GM11168 (cell line): Measurements from ENCODE around the gene SMARCA4.
"Not testable (repeated sequence)": the region's sequence is repeated elsewhere in the genome, so short reads cannot be mapped to it uniquely, and the experiment has no call there.

Experiments used
- in situ Hi-C: fragments of 300-500 bp; cut with MboI; formaldehyde crosslinking; loops from one replicate; pipeline ENCODE4 v1.12.0; 2022; ENCODE audit warnings: low sequenced_read_pairs; ENCODE audit not compliant: unreplicated experiment

Gene SMARCA4

DNA sequence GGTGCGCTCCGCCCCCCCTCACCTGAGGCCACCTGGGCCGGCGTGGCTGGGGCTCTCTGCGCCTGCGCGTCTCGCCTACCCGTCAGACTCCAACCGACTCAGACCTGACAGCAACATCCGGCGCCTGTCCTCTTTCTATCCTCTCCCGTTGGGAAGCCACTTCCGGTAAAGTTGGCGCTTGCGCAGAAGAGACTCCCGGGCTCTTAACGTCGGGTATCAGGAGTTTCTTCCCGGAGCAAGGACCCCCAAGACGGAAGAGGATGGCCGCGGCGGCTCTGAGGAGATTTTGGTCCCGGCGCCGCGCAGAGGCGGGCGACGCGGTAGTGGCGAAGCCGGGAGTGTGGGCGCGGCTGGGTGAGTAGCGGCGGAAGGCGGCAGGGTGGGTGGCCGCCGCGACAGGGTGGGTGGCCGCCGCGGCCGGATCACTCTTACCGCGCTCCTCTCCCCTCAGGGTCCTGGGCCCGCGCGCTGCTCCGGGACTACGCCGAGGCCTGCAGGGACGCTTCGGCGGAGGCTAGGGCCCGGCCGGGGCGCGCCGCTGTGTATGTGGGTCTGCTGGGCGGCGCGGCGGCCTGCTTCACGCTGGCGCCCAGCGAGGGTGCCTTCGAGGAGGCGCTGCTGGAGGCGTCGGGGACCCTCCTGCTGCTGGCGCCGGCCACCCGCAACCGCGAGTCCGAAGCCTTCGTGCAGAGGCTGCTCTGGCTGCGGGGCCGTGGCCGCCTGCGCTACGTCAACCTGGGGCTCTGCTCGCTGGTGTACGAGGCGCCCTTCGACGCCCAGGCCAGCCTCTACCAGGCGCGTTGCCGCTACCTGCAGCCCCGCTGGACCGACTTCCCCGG lies 32.0 kb upstream of the SMARCA4 start, which contains the start of the genes TIMM29 and YIPF2:
TSS of gene TIMM29 (plus strand) at position 249 of the 839 bp plus-strand sequence. CDS start at position 261, 12 bp downstream.
TSS of gene YIPF2 (minus strand) at position 77 of the 839 bp plus-strand sequence. CDS start 229 bp downstream, outside the sequence.
- in situ Hi-C loops, result no loop called here

DNA sequence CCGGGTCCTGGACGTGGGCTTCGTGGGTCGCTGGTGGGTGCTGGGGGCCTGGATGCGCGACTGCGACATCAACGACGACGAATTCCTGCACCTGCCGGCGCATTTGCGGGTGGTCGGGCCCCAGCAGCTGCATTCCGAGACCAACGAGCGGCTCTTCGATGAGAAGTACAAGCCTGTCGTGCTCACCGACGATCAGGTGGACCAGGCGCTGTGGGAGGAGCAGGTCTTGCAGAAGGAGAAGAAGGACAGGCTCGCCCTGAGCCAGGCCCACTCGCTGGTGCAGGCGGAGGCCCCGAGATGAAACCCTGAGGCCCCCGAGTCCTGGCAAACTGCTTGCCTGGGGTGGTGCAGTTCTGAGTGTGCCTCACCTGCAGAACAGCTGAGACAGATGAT lies 31.4 kb upstream of the SMARCA4 start:
- in situ Hi-C loops, result no loop called here

DNA sequence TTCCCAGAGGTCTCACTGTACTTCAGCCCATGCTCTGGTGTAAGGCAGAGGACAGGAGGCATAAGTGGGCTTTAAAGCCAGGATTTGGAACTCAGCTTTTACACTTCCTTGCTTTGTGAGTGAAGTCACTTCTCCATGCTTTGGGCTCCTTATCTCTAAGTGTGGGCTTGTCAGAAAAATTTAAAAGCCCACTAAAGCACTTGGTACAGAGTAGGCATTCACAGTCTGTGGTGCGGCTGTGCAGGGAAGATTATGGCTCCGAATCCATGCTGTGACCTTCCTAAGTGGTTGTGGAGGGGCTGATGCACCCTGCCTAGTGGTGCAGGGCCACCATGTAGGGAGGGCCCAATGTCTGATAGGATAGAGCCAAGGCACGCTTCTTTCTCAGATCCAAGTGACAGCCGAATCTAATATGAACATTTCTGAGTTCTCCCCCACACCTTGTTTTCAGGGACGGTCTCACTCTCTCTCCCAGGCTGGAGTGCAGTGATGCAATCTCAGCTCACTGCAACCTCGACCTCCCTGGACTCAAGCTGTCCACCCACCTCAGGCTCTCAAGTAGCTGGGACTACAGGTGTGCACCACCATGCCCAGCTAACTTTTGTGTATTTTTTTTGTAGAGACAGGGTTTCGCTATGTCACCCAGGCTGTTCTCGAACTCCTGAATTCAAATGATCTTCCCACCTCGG lies 25.3 kb upstream of the SMARCA4 start:
- in situ Hi-C loops, result no loop called here

DNA sequence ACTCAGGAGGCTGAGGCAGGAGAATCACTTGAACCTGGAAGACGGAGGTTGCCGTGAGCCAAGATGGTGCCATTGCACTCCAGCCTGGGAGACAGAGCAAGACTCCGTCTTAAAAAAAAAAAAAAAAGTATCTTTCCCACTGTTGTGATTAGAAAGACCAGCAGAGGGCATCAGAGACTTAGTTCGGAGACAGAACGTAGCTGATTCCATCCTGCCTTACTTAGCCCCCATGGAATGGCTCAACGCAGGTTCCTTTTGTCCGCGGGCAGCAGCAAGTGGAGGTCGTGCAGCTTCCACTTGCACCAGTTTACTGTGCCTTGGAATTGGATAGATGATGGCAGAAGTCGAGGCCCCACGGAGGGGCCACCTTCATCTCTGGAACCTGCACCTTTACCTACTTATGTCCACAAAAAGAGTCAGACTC lies 24.2 kb upstream of the SMARCA4 start:
- in situ Hi-C loops, result no loop called here

DNA sequence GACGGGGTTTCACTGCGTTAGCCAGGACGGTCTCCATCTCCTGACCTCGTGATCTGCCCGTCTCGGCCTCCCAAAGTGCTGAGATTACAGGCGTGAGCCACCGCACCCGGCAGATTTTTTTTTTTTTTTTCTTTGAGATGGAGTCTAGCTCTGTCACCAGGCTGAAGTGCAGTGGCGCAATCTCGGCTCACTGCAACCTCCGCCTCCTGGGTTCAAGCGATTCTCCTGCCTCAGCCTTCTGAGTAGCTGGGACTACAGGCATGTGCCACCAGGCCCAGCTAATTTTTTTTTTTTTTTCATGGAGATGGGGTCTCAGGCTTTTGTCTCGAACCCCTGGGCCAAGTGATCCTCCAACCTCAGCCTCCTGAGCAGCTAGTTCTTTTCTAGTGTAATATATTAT lies 19.2 kb upstream of the SMARCA4 start:
- in situ Hi-C loops, result not testable (repeated sequence)

DNA sequence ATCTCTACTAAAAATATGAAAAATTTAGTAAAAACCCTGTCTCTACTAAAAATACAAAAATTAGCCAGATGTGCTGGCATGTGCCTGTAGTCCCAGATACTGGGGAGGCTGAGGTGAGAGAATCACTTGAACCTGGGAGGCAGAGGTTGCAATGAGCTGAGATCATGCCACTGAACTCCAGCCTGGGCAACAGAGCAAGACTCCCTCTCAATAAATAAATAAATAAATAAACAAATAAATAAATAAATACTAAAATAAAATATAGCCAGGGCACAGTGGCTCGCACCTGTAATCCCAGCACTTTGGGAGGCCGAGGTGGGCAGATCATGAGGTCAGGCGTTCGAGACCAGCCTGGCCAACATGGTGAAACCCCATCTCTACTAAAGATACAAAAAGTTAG lies 17.4 kb upstream of the SMARCA4 start:
- in situ Hi-C loops, result not testable (repeated sequence)

DNA sequence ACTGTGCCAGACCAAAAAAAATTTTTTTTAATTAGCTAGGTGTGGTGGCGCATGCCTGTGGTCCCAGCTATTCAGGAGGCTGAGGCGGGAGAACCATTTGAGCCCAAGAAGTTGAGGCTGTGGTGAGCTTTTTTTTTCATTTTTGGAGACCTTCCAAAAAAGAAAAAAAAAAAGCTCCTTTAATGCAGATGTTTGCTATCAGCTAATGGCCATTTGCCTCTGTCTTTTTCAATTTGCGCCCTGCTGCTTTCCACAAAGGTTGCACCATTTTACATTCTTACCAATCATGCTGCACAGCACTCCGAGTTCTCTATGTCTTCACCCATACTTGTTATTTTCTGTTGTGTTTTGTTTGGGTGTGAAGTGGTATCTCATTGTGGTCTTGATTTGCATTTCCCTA lies 15.6 kb upstream of the SMARCA4 start:
- in situ Hi-C loops, result no loop called here

DNA sequence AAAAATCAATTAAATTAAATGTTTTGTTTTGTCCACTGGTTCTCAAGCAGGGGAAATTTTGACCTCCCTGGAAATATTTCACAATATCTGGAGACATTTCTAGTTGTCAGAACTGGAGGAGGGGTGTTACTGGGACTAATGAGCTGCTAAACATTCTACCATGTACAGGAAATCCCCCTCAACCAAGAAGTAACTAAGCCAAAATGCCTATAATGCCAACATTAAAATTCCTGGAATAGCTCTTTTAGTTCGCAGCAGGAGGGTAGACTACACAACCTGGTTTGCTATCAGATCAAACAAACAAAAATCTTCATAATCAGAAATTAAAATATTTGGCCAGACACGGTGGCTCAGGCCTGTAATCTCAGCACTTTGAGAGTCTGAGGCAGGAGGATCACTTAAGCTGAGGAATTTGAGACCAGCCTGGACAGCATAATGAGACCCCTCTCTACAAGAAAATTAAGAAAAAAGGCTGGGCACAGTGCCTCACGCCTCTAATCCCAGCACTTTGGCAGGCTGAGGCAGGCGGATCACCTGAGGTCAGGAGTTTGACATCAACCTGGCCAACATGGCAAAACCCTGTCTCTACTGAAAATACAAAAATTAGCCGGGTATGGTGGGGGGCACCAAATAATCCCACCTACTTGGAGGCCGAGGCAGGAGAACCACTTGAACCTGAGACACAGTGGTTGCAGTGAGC lies 13.7 kb upstream of the SMARCA4 start:
- in situ Hi-C loops, result no loop called here

DNA sequence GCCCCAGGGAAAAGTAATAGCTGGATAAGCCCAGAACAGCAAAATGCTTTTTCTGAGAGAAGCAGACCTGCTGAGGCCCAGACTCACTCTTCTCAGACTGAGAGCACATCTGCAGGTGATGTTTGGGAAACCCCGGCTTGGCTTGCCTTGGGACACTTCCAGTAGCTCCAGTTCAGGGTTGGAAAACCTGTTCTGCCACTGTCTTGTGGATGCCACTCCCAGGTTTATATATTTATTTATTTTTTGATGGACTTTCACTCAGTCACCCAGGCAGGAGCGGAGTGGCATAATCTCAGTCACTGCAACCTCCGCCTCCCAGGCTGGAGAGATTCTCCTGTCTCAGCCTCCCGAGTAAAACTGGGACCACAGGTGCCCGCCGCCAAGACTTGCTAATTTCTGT lies 8.0 kb upstream of the SMARCA4 start:
- in situ Hi-C loops, result no loop called here

DNA sequence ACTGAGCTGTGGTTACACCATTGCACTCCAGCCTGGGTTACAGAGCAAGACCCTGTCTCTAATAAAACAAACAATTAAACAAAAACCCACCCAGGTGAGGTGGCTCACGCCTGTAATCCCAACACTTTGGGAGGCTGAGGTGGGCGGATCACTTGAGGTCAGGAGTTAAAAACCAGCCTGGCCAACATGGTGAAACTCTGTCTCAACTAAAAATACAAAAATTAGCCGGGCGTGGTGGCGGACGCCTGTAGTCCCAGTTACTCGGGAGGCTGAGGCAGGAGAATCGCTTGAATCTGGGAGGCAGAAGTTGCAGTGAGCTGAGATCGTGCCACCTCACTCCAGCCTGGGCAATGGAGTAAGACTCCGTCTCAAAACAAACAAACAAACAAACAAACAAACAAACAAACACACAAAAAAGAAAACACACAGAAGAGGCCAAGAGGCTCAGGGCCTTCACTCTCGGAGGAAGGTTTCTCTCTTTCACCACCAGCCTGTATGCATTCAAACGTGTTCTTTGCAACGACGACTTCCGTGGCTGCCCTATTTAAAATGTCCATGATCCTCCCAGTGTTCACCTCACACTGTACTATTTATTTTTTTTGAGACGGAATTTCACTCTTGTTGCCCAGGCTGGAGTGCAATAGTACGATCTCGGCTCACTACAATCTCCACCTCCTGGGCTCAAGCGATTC lies 1.4 kb upstream of the SMARCA4 start:
- in situ Hi-C loops, result not testable (repeated sequence)

DNA sequence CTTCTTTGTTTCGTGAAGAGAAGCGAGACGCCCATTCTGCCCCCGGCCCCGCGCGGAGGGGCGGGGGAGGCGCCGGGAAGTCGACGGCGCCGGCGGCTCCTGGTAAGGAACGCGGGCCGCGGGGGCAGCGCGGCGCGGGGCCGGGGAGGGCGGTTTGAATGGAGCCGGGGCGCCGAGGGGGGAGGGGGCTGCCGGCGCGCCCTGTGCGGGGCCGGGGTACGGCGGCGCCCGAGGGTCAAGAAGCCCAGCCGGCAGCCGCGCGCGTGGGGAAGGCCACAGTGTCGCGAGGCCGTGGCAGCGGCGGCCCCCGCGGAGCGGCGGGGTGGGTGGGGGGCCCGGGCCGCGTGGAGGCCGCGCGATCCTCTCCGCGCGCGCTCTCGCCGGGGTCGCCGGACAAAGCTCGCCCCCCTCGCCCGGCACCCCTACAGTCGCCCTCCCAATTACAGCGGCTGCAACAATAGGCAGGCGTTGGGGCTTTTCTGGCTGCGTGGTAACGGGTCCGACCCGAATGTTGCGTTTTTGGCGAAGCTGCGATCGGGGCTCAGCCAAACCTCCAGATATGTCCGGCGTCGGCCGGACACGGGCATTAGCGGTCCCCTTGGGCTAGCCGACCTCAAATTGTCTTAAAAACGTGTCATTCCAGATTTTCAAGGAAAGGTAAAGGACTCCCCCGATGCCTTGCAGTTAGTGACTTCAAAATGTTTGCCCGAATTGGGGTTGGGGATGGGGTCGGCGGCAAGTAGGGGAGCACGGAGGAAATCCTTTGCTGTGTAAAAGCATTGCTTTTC lies 437 bp downstream of the SMARCA4 start:
- in situ Hi-C loops, result no loop called here

DNA sequence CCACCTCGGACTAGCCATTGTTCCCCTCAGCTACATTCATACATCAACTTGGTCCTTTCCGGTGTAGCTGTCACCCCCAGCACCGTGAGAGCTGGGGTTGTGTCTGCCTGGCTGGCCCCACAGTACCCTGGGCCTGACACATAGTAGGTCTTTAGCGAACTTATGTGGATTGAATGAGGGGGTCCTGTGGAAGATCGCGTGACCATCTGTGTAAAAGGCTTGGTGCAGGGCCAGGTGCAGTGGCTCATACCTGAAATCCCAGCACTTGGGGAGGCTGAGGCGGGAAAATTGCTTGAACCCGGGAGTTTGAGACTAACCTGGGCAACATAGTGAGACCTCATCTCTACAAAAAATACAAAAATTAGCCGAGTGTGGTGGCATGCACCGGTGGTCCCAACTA lies 2.0 kb downstream of the SMARCA4 start:
- in situ Hi-C loops, result no loop called here

DNA sequence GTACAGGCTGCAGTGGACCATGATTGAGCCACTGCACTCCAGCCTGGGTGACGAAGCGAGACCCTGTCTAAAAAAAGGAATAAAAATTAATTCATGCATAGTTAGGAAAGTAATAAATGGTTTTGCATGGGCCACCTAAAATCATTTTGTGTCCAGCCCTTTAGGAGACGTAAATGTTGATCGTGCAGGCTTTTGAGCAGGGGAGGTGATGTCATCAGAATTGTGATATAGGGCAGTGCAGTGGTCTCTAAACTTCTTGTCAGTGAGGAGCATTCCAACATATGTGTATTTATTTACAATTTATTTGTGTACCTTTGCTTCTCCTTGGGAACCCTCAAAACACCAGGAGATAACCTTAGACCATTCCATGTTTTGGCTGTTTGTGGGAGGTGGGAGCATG lies 3.0 kb downstream of the SMARCA4 start:
- in situ Hi-C loops, result no loop called here

DNA sequence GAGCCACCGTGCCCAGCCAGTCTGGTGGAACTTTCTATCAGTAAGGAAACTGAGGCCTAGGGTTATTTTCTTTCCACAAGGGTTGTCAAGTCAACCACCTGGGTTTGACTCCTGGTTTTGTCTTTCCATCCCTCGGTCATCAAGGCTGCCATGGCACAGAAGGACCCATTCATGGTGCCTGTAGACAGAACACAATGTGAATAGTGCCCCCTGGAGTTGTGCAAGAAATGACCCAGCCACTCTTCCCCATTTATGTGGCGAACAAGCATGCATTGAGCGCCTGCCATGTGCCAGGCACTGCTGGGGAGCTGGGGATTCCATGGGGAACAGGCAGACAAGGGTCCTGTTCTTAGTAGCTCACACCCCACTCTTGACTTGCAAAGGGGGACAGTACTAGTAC lies 4.1 kb downstream of the SMARCA4 start:
- in situ Hi-C loops, result no loop called here

DNA sequence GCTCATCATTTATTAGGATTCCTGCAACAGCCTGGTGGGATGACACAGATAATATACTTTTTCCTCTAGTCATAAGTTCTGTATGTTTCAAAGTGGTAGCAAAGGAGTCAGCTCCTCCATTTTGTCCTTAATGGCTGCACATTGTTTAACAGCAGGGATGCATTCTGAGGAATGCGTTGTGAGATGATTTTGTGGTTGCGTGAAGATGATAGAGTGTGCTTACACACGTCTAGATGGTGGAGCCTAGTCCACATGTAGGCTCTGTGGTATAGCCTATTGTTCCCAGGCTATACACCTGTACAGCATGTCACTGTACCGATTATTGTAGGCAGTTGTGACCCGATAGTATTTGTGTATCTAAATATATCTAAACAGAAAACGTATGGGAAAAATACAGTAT lies 4.6 kb downstream of the SMARCA4 start:
- in situ Hi-C loops, result no loop called here

DNA sequence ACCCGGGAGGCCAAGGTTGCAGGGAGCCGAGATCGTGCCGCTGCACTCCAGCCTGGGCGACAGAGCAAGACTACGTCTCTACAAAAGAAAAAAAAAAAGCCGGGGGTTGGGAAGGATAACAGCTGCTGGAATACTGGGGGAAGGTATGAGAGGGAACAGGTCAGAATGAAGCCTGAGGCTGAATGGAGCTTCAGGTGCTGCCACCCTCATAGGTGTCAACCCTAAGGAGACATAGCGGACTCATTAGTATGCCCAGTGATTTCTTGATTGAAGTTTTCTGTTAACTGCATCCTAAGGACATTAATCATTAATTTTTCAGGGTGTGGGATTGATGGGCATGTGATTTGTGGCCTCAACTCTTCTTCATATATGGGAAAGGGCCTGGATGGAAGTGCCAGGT lies 6.0 kb downstream of the SMARCA4 start:
- in situ Hi-C loops, result no loop called here

DNA sequence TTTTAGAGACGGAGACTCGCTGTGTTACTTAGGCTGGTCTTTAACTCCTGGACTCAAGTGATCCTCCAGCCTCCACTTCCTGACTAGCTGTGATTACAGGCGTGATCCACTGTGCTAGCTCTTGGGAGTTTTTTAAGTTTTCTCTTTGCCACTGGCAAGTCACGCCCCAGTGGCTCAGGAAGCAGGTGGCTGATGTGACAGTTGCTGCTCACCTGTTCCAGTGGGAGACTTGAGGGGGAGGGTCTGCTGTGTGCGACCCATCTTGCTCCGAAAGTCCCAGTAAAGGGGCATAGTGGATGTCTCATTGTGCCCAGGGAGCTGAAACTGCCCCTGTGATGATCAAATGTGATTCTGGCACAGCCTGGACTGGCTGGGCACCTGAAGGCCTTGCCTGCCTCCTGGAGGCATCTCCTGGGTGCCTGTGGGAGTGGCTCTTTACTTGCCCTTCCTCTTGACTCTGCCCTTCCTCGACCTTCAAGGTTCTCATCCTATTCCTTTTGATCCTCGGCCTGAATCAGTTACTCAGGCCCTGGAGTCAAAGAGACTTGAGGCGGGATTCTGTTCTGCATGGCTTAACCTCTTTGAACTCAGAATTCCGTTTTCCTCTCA lies 7.8 kb downstream of the SMARCA4 start:
- in situ Hi-C loops, result no loop called here

DNA sequence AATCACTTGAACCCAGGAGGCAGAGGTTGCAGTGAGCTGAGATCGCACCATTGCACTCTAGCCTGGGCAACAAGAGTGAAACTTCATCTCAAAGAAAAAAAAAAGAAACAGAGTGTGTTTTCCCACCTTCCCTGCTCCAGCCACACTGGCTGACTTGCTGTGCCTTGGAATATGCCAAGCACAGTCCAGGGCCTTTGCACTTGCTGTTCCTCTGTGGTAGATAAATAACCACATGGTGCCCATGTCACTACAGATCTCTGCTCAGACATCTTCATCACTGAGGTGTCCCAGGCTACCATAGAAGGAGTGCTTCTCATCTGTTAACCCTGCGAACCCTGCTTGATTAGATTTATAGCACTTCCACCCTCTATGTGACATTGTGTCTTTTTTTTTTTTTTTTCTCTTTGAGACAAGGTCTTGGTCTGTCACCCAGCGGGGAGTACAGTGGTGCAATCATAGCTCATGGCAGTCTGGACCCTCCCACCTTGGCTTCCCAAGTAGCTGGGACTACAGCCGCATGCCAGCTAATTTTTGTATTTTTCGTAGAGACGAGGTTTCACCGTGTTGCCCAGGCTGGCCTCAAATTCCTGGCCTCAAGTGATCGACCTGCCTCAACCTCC lies 10.4 kb downstream of the SMARCA4 start:
- in situ Hi-C loops, result no loop called here
